ES-I3 (cell line): ENCODE measurements around the gene CDK15.
"Not testable (repeated sequence)": the region's sequence is repeated elsewhere in the genome, so short reads cannot be mapped to it uniquely, and the experiment has no call there.

Experiments
- H3K36me3 ChIP-seq: 2 replicates; pipeline ENCODE4 v1.6.1; 2013; ENCODE audit warnings: mild to moderate bottlenecking, low read length, control low read depth, moderate library complexity; ENCODE audit not compliant: insufficient read depth
- H3K4me1 ChIP-seq: 2 replicates; pipeline ENCODE4 v1.6.1; 2013; ENCODE audit warnings: mild to moderate bottlenecking, control low read depth, low read length; ENCODE audit not compliant: insufficient read depth
- H3K9ac ChIP-seq: 2 replicates; pipeline ENCODE4 v1.6.1; 2013; ENCODE audit warnings: low read depth, mild to moderate bottlenecking, low read length, moderate library complexity
- H3K9me3 ChIP-seq: 2 replicates; pipeline ENCODE4 v1.6.1; 2013; ENCODE audit warnings: mild to moderate bottlenecking, low read length, moderate library complexity; ENCODE audit not compliant: control insufficient read depth, insufficient read depth

The CDK15 gene

GRCh38 chr2:201797175-201797840 is 9.0 kb upstream of the CDK15 start:
- no peaks in the 10 kb centered on the region for H3K4me1 ChIP-seq
- H3K9ac ChIP-seq: no peak overlapping the region
- H3K36me3 ChIP-seq: no peaks in the 10 kb centered on the region
- H3K9me3 ChIP-seq: no peaks in the 10 kb centered on the region

- Histone ChIP-seq H3K9me3 (no peaks in the 10 kb centered on the region), H3K36me3 (no peaks in the 10 kb centered on the region), H3K4me1 (no peaks in the 10 kb centered on the region), H3K9ac (no peak overlapping the region)
Measured at GRCh38 chr2:201798252-201798913, 8.0 kb upstream of the CDK15 start.

DNA sequence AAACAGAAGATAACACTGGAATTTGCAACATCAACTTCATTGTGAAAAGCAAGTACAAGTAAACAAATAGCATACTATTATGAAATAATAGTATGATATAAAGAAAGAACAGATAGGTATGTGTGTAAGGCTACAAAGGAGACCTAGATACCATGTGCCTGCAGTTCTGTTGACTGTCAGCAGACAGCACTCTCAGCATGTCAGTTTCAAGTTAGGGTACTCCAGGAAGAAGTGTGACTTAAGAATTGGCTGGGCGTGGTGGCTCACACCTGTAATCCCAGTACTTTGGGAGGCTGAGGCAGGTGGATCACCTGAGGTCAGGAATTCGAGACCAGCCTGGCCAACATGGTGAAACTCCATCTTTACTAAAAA is 7.4 kb upstream of the CDK15 start:
- H3K4me1 ChIP-seq, H3K36me3 ChIP-seq, H3K9ac ChIP-seq, H3K9me3 ChIP-seq: not testable (repeated sequence)

DNA sequence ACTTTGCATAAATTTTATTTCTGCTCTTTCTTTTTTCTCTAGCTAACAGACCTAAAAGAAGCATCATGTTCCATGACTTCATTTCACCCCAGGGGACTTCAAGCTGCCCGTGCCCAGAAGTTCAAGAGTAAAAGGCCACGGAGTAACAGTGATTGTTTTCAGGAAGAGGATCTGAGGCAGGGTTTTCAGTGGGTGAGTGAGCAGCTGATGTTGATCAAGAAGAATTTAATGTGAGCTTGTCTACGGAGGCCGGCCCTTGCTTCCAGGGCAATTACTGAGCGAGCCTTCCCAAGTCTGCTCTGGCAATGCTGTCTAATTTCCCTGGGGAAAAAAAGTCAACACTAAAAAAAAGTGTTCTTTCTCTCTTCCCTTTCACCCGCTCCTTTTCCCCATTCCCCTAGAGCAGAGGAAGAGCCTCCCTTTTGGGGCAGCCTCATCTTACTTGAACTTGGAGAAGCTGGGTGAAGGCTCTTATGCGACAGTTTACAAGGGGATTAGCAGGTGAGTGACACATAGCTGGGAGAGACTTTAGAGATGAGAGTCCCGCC is 1.2 kb downstream of the CDK15 start:
- Histone ChIP-seq H3K36me3 (no peaks in the 10 kb centered on the region), H3K4me1 (peaks cover 13% of the 10 kb centered on the region), H3K9me3 (no peaks in the 10 kb centered on the region), H3K9ac (no peak overlapping the region)

GRCh38 chr2:201808027-201808426 is 1.7 kb downstream of the CDK15 start:
- no peaks in the 10 kb centered on the region for H3K9me3 ChIP-seq
- H3K4me1 ChIP-seq: peaks cover 13% of the 10 kb centered on the region
- H3K36me3 ChIP-seq: no peaks in the 10 kb centered on the region
- H3K9ac ChIP-seq: no peak overlapping the region

DNA sequence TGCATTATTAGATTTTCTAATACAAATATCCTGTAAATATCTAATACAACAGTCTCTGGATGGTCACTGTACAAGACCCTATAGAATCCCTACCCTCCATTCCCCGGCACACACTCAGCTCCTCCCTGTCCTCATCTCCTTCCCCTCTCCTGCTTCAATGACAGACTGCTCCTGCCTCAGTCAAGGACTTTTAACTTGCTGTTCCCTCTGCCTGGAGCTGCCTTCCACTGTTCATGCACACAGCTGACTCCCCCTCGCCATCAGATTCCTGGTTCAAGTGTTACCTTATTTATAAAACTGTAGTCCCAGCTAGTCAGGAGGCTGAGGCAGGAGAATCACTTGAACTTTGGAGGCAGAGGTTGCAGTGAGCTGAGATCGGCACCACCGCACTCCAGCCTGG is 3.3 kb downstream of the CDK15 start:
- H3K9ac ChIP-seq: no peak overlapping the region

GRCh38 chr2:201810604-201811003 is 4.3 kb downstream of the CDK15 start:
- H3K9me3 ChIP-seq, H3K36me3 ChIP-seq: not testable (repeated sequence)

More for the DNA sequence above, 3.3 kb downstream of the CDK15 start:
- Histone ChIP-seq H3K4me1 (peaks cover 13% of the 10 kb centered on the region), H3K36me3 (no peaks in the 10 kb centered on the region), H3K9me3 (no peaks in the 10 kb centered on the region)

GRCh38 chr2:201813996-201814760 is 7.8 kb downstream of the CDK15 start:
- peaks cover 3% of the 10 kb centered on the region for H3K9me3 ChIP-seq
- H3K36me3 ChIP-seq: no peaks in the 10 kb centered on the region
- H3K4me1 ChIP-seq: no peaks in the 10 kb centered on the region; the same call in 1 of the 2 replicates
- H3K9ac ChIP-seq: no peak overlapping the region

More at GRCh38 chr2:201810604-201811003, 4.3 kb downstream of the CDK15 start:
- H3K4me1 ChIP-seq: peaks cover 13% of the 10 kb centered on the region
- H3K9ac ChIP-seq: not testable (repeated sequence)

DNA sequence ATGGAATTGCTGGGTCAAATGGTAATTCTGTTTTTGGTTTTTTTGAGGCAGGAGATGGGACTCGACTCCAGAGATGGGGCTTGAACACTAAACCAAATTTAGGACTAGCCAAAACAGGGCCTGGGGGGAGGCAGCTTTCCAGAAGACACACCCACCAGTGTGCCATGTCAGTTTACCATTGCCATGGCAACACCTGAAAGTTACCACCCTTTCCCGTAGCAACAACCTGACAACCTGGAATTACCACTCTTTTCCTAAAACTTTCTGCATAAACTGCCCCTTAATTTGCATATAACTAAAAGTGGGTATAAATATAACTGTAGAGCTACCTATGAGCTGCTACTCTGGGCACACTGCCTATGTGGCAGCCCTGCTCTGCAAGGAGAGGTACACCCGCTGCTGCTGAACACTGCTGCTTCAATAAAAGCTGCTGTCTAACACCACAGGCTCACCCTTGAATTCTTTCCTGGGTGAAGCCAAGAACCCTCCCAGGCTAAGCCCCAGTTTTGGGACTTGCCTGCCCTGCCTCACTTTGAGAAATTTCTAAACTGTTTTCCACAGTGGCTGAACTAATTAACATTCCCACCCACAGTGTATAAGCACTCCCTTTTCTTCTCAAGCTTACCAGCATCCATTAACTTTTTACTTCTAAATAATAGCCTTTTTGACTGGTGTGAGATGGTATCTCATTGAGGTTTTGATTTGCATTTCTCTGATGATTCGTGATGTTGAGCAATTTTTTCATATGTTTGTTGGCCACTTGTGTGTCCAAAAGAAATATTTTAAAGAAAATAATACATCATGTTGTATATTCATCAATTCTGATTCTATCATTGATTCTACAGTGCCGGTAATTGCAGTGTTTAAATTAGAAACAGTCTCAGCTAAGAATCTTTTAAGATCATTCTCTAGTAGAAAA is 10.6 kb downstream of the CDK15 start:
- no peaks in the 10 kb centered on the region for H3K4me1 ChIP-seq
- peaks cover 3% of the 10 kb centered on the region for H3K9me3 ChIP-seq
- no peaks in the 10 kb centered on the region for H3K36me3 ChIP-seq
- no peak overlapping the region for H3K9ac ChIP-seq

- Histone ChIP-seq H3K9ac (no peak overlapping the region), H3K4me1 (no peaks in the 10 kb centered on the region), H3K9me3 (peaks cover 3% of the 10 kb centered on the region), H3K36me3 (no peaks in the 10 kb centered on the region)
Measured at GRCh38 chr2:201820383-201821007, 14.2 kb downstream of the CDK15 start.

DNA sequence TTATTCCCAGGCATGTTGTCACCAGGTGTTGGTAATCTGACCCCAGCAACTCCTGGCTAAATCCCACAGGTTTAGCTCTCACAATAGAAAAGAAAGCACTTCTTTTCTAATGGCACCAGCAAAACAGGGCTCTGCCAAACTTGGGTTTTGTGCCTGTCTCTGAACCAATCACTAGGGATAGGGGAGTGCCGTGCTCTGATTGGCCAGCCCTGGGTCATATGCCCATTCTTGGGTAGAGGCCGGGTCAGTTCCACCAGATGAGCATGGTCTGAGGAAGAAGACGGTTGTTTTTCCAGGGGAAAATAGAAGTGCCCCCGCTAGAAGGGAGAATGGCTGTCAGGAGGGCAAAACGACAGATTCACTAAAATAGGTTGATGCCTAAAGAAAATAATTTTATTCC is 14.7 kb downstream of the CDK15 start:
- Histone ChIP-seq H3K4me1 (no peaks in the 10 kb centered on the region), H3K36me3 (no peaks in the 10 kb centered on the region), H3K9ac (no peak overlapping the region), H3K9me3 (peaks cover 5% of the 10 kb centered on the region)

DNA sequence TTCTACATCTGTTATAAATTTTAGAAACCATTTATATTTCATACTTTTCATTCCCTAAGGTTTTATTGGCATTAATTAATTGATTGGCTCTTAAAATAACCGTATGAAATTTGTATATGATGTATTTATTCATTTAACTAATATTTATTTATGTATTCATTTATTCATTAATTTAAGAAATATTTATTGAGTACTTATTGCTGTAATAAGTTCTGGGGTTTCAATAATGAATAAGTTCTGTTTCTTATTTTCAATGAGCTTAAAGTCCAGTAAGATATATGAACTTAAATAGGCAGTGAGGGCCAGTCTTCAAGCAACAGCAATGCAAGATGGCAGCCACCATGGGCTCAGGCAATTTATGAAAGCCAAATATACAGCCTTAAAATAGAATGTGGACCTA is 17.9 kb downstream of the CDK15 start:
- no peaks in the 10 kb centered on the region for H3K4me1 ChIP-seq
- peaks cover 2% of the 10 kb centered on the region; the same call in 1 of the 2 replicates for H3K9me3 ChIP-seq
- no peaks in the 10 kb centered on the region for H3K36me3 ChIP-seq
- no peak overlapping the region for H3K9ac ChIP-seq

GRCh38 chr2:201827621-201828020 is 21.3 kb downstream of the CDK15 start:
- Histone ChIP-seq H3K9me3 (peaks cover 2% of the 10 kb centered on the region; the same call in 1 of the 2 replicates), H3K4me1 (no peaks in the 10 kb centered on the region), H3K36me3 (no peaks in the 10 kb centered on the region), H3K9ac (no peak overlapping the region)
